ENCODE data around the gene DGCR6L. TPM values are rescaled to one million over a fixed set of nuclear protein-coding genes. Genes with fewer than 3 reads are reported as not detected.

The DGCR6L gene
- total RNA-seq, 1 donor from 2014 or later, result 45.2 TPM

GRCh38 chr22:20298803-20299745 is 20.8 kb downstream of the DGCR6L start:
- no peaks in the 10 kb centered on the region for H3K9me3 ChIP-seq (replicated peaks)
- no peak for TF ChIP-seq CTCF (IDR thresholded peaks at IDR 0.05; ENCODE audit: borderline replicate concordance)
- no peak overlapping the region for H3K27ac ChIP-seq (replicated peaks)
- peak overlapping the region; percentile 74 for H3K4me3 ChIP-seq
- peaks cover 27% of the 10 kb centered on the region for H3K27me3 ChIP-seq (ENCODE audit: low read depth)
- no peaks in the 10 kb centered on the region for H3K36me3 ChIP-seq
- intact Hi-C loops (cut with micrococcal nuclease), result no loop called here
- DNase-seq, result peak; percentile 84
- peaks cover 18% of the 10 kb centered on the region for H3K4me1 ChIP-seq

- no peak for DNase-seq
- Histone ChIP-seq H3K27me3 (ENCODE audit: low read depth) (peaks cover 27% of the 10 kb centered on the region), H3K4me3 (peak overlapping the region; percentile 74), H3K36me3 (no peaks in the 10 kb centered on the region), H3K27ac (replicated peaks) (no peak overlapping the region), H3K9me3 (replicated peaks) (no peaks in the 10 kb centered on the region), H3K4me1 (peaks cover 18% of the 10 kb centered on the region)
- intact Hi-C loops (cut with micrococcal nuclease), result no loop called here
- no peak for TF ChIP-seq CTCF (IDR thresholded peaks at IDR 0.05; ENCODE audit: borderline replicate concordance)
Observed at GRCh38 chr22:20298110-20298802, 21.6 kb downstream of the DGCR6L start.

- H3K4me3 ChIP-seq, result no peak overlapping the region
- no peak overlapping the region for H3K27ac ChIP-seq (replicated peaks)
- TF ChIP-seq CTCF (IDR thresholded peaks at IDR 0.05; ENCODE audit: borderline replicate concordance), result no peak
- peaks cover 21% of the 10 kb centered on the region for H3K27me3 ChIP-seq (ENCODE audit: low read depth)
- no peaks in the 10 kb centered on the region for H3K9me3 ChIP-seq (replicated peaks)
- intact Hi-C loops (cut with micrococcal nuclease), result no loop called here
- H3K4me1 ChIP-seq, result peaks cover 18% of the 10 kb centered on the region
- H3K36me3 ChIP-seq, result no peaks in the 10 kb centered on the region
- DNase-seq, result no peak
Observed at GRCh38 chr22:20297414-20298109, 22.3 kb downstream of the DGCR6L start.

- Histone ChIP-seq H3K9me3 (replicated peaks) (no peaks in the 10 kb centered on the region), H3K27ac (replicated peaks) (no peak overlapping the region), H3K27me3 (ENCODE audit: low read depth) (peaks cover 11% of the 10 kb centered on the region), H3K4me1 (peaks cover 18% of the 10 kb centered on the region), H3K4me3 (no peak overlapping the region), H3K36me3 (no peaks in the 10 kb centered on the region)
- no peak for TF ChIP-seq CTCF (IDR thresholded peaks at IDR 0.05; ENCODE audit: borderline replicate concordance)
- intact Hi-C loops (cut with micrococcal nuclease), result no loop called here
- no peak for DNase-seq
Observed at GRCh38 chr22:20296598-20296997, 23.3 kb downstream of the DGCR6L start.

Data from left ventricle myocardium inferior (tissue), 1 donor.